KOPT-K1 (cell line): ENCODE measurements around the gene LGI4.

ENCODE experiments used
- H3K27ac ChIP-seq: fragments of 200-600 bp; sonication (generic); 2 replicates; pipeline ENCODE4 v1.5.1; 2016; ENCODE audit warnings: antibody characterized with exemption, mild to moderate bottlenecking, low read depth, low read length; ENCODE audit not compliant: poor library complexity, severe bottlenecking
- H3K36me3 ChIP-seq: fragments of 200-600 bp; sonication (generic); 2 replicates; pipeline ENCODE4 v1.5.1; 2017; ENCODE audit warnings: antibody characterized with exemption, mild to moderate bottlenecking, low read length, moderate library complexity; ENCODE audit not compliant: insufficient read depth
- H3K9me3 ChIP-seq: fragments of 200-600 bp; sonication (generic); 2 replicates; pipeline ENCODE4 v1.5.1; 2017; ENCODE audit warnings: antibody characterized with exemption, low read length, mild to moderate bottlenecking; ENCODE audit not compliant: insufficient read depth, poor library complexity, severe bottlenecking

Gene LGI4

DNA sequence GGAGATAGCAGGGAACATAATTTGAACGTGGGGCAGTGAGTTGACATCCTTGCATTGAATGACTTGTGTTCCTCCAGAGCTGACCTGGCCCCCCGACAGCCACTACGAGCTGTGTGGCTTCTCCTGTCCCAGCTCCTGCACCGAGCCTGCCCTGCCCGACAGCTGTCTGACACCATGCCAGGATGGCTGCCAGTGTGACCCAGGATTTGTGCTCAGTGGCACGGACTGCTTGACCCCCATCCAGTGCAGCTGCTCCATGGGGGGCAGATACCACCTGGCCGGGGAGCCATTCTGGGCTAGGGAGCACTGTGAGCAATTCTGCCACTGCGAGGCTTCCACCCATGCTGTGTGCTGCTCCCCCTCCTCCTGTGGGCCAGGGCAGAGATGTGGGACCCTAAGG lies 48.4 kb downstream of the LGI4 start:
- Histone ChIP-seq H3K27ac (no peak overlapping the region), H3K36me3 (no peaks in the 10 kb centered on the region), H3K9me3 (no peaks in the 10 kb centered on the region)

- H3K27ac ChIP-seq, result no peak overlapping the region
- no peaks in the 10 kb centered on the region for H3K9me3 ChIP-seq
- H3K36me3 ChIP-seq, result no peaks in the 10 kb centered on the region
These were observed 48.9 kb downstream of the LGI4 start for GRCh38 chr19:35085947-35086346.

DNA sequence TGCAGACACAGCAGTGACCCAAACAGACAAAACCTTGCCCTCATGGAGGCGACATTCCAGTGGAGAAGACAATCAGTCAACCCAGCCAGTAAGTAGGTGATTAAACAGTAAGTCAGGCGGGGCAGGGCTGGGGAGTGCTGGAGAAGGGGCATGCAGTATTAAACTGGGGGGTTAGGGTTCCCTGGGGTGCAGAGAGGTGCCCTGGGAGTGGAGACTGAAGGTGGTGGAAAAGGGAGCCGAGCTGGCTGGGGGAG lies 50.4 kb downstream of the LGI4 start:
- no peak overlapping the region for H3K27ac ChIP-seq
- H3K36me3 ChIP-seq, result no peaks in the 10 kb centered on the region
- H3K9me3 ChIP-seq, result no peaks in the 10 kb centered on the region

GRCh38 chr19:35083691-35084508 lies 51.0 kb downstream of the LGI4 start:
- Histone ChIP-seq H3K27ac (no peak overlapping the region), H3K36me3 (no peaks in the 10 kb centered on the region), H3K9me3 (no peaks in the 10 kb centered on the region)

GRCh38 chr19:35081201-35081600 lies 53.7 kb downstream of the LGI4 start:
- no peaks in the 10 kb centered on the region for H3K9me3 ChIP-seq
- H3K27ac ChIP-seq, result no peak overlapping the region

DNA sequence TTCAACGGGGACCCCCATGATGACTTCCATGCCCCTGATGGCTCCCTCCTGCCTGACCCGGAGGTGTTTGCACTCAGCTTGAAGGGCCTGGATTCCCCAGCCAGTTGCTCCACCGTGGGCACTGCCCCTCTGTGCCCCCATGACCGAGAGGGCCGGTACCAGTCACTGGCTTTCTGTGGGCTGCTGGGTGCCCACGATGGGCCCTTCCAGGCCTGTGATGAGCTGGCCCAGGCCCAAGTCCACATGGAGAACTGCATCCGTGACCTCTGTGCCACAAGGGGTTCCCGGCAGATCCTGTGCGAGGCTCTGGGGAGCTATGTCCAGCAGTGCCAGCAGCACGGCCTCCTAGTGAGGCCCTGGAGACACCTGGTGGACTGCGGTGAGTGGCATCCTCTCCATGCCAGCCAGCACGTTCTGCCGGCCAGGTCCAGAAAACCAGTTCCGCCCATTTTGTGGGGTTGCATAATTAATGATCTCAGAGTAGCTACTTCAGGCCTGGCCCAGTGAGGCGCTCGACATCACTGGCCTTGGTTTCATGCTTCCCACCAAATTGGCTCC lies 54.2 kb downstream of the LGI4 start:
- no peak overlapping the region for H3K27ac ChIP-seq
- no peaks in the 10 kb centered on the region for H3K36me3 ChIP-seq

More at GRCh38 chr19:35081201-35081600, 53.7 kb downstream of the LGI4 start:
- no peaks in the 10 kb centered on the region for H3K36me3 ChIP-seq

DNA sequence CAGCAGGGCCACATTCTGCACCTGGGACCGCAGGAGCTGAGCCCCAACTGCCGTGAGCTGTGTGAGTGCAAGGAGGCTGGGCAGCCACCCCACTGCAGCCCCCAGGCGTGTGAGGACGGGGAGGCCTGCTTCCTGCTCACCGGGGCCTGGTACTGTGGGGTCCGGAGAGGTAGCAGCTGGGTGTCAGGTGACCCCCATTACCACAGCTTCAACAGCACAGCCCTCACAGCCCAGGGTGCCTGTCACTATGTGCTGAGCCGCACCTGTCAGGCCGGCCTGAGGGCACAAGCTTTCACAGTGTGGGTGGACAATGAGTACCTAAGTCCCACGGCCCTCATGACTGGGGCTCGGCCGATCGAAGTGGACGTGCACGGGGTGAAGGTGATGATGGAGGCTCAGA lies 55.0 kb downstream of the LGI4 start:
- no peaks in the 10 kb centered on the region for H3K36me3 ChIP-seq
- no peaks in the 10 kb centered on the region for H3K9me3 ChIP-seq
- no peak overlapping the region for H3K27ac ChIP-seq

More for the DNA sequence above, 54.2 kb downstream of the LGI4 start:
- H3K9me3 ChIP-seq, result no peaks in the 10 kb centered on the region

DNA sequence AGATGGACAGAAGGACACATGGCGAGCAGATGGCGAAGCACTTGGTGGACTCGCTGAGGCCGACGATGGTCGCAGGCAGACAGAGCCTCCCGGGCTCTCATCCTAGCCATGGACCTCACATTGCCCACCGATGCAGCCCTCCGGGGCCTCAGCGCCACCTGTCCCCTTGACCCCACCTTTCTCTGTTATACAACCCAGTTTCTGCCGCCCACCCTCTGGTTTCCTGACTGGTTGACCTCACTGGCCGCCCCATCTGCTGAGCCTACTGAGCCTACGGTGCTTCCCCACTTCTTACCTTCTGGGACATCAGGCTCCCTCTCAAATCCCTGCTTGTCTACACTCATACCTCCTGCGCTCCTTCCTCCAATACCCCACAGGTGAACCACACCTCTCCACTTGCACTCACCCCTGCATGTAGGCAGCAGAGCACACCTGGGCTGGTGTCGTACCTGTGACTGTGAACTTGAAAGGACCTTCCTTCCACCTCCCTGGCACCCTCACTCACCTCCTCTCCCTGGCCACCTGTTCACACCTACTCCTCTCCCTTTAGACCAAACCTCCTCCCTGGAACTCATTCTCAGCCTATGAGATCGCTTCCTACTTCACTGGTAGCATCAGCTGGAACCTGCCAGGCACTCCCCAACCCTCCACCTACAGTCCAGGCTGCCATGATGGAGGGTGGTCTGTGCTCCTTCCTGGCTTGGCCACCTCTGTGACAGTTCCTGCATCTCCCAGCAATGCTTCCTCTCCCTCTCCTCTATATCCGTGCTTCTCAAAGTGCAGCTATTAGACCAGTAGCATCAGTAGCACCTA lies 57.2 kb downstream of the LGI4 start:
- Histone ChIP-seq H3K36me3 (no peaks in the 10 kb centered on the region), H3K27ac (no peak overlapping the region), H3K9me3 (no peaks in the 10 kb centered on the region)

GRCh38 chr19:35076657-35077056 lies 58.2 kb downstream of the LGI4 start:
- no peaks in the 10 kb centered on the region for H3K9me3 ChIP-seq
- no peaks in the 10 kb centered on the region for H3K36me3 ChIP-seq
- no peak overlapping the region for H3K27ac ChIP-seq

GRCh38 chr19:35076026-35076370 lies 58.9 kb downstream of the LGI4 start:
- Histone ChIP-seq H3K27ac (no peak overlapping the region), H3K9me3 (no peaks in the 10 kb centered on the region), H3K36me3 (no peaks in the 10 kb centered on the region)

DNA sequence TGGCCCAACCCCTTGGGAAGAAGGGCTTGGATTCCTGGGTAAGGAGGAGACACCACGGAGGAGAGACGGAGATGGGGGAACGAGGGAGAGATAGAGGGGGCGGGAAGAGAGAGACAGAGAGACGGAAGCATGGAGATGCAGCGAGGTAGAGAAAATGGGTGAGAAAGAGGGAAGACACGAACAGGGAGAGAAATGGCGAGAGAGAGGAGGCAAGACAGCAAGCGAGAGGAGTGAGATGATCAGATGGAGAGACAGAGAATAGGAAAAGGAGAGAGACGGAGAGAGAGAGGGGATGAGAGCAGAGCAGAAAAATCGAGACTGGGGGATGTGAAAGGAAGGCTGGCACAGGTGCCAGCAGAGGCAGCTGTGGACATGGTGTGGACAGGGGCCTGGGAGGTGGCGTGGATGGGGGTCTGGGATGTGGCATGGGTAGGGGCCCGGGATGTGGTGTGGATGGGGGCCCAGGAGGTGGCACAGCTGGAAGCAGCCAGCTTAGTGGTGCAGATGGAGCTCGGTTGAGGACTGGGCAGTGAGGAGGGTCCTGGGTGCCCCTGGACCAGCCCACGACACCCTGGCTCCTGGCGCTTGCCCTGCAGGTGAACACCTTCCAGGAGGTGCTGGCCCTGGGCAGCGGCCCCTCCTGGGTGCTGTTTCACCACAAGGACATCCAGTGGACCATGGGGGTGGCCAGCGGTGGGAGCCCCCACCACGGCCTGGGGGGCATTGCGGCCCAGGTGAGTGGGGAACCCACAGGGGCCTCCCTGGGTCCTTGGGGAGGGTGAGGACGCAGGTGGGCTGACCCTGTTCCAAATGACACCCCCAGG lies 59.4 kb downstream of the LGI4 start:
- peaks cover 4% of the 10 kb centered on the region for H3K9me3 ChIP-seq
- H3K27ac ChIP-seq, result no peak overlapping the region
- no peaks in the 10 kb centered on the region for H3K36me3 ChIP-seq
